Upper lobe of left lung (tissue), 6 donors: ENCODE results near the gene GPER1. TPM values are rescaled to one million over a fixed set of nuclear protein-coding genes. Genes with fewer than 3 reads are reported as not detected.

Experiments
- ATAC-seq, 2 donors: fragments of 200-7000 bp; cut with Tn5 transposase; one replicate each; pipeline ENCODE4 v1.9.1; 2022; ENCODE audit warnings: mild to moderate bottlenecking in 2 of 2, moderate library complexity in 2 of 2; ENCODE audit not compliant: low FRiP score in 2 of 2
- DNase-seq, 2 donors: peaks; one replicate each; pipeline ENCODE4 v3.0.0-alpha.2; 2019 to 2020
- H3K27ac ChIP-seq, 4 donors: fragments of 200-600 bp; sonication (generic); one replicate each; pipeline ENCODE4 v1.5.1; 2016 to 2019
- H3K27me3 ChIP-seq, 4 donors: fragments of 200-600 bp; sonication (generic); one replicate each; pipeline ENCODE4 v1.5.1; 2017 to 2019
- H3K36me3 ChIP-seq, 4 donors: fragments of 200-600 bp; sonication (generic); one replicate each; pipeline ENCODE4 v1.5.1; 2016 to 2019
- H3K4me1 ChIP-seq, 4 donors: fragments of 200-600 bp; sonication (generic); one replicate each; pipeline ENCODE4 v1.5.1; 2018 to 2019
- H3K4me3 ChIP-seq, 4 donors: fragments of 200-600 bp; sonication (generic); one replicate each; pipeline ENCODE4 v1.5.1; 2017 to 2019; ENCODE audit warnings: mild to moderate bottlenecking in 2 of 4, moderate library complexity in 1 of 4
- H3K9me3 ChIP-seq, 4 donors: fragments of 200-600 bp; sonication (generic); one replicate each; pipeline ENCODE4 v1.5.1; 2018 to 2019
- CTCF ChIP-seq, 6 experiments: fragments of 450-650 bp in 4 of 6; fragments of 200-600 bp in 2 of 6; sonication (generic) in 2 of 6; IDR thresholded peaks; one replicate each; pipeline ENCODE4 v1.5.1; 2016 to 2019; ENCODE audit warnings: antibody characterized with exemption in 6 of 6
- EP300 ChIP-seq, 4 donors: sonication (generic); formaldehyde crosslinking; IDR thresholded peaks; one replicate each; pipeline ENCODE4 v1.5.1; 2017; ENCODE audit warnings: antibody characterized with exemption in 4 of 4, control low read depth in 2 of 4
- POLR2A ChIP-seq, 4 donors: fragments of 450-650 bp; IDR thresholded peaks; one replicate each; pipeline ENCODE4 v1.5.1; 2016 to 2017; ENCODE audit warnings: antibody characterized with exemption in 4 of 4, mild to moderate bottlenecking in 2 of 4
- POLR2AphosphoS5 ChIP-seq, 2 donors: sonication (generic); formaldehyde crosslinking; IDR thresholded peaks; one replicate each; pipeline ENCODE4 v1.5.1; 2017; ENCODE audit warnings: antibody characterized with exemption in 2 of 2
- WGBS, 2 donors: methylation state at CpG; one replicate each; pipeline ENCODE4 v1.1.5; 2017 to 2018; 5-methylcytosine and 5-hydroxymethylcytosine counted together
- total RNA-seq, 6 donors: library from RNA; depleted of rRNA in 4 of 6; stranded (reverse); fragments of >200 nt in 4 of 6; gene quantifications; one replicate each; pipeline versions ENCODE4 v1.1.0 to v1.2.1, GENCODE V29; 2016 to 2021
- donor health status: DM: no; HTN: no; CAD: no; lungs with moderate emphysema.
- donor health status: DM: no; HTN: yes; CAD: no; lungs with severe emphysema.

The GPER1 gene
- total RNA-seq, 6 donors from 2014 or later, result 6.5 to 24.7 (median 8.5) TPM

DNA sequence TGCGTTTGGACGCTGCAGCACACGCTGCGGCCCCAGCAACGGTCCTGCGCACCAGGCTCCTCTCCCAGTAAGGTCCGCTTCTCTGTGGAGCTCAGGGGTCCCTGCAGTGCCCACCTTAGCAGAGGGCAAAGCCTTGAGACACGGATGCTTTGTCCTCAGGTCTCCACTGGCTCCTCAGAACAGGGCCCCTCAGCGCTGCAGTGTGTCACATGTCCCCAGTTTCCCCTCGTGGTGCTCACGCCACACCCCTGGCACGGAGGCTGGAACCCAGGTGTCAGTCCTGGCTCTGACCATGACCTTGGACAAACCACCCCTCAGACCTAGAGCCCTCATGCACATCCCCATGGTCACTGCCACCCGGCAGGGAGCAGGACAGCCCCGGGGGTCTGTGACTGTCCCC is 19.9 kb upstream of the GPER1 start:
- Histone ChIP-seq H3K4me3 (no peak overlapping the region), H3K27me3 (no peaks in the 10 kb centered on the region), H3K27ac (no peak overlapping the region), H3K4me1 (peaks cover 14 to 17% (median 16%) of the 10 kb centered on the region in 4 donors), H3K36me3 (no peaks in the 10 kb centered on the region), H3K9me3 (no peaks in the 10 kb centered on the region)
- WGBS, 2 donors, result 92 to 94% methylated on average over 6 to 12 of the region's 14 CpGs
- TF ChIP-seq POLR2AphosphoS5 (IDR thresholded peaks at IDR 0.05), result no peak
- no peak for TF ChIP-seq POLR2A (IDR thresholded peaks at IDR 0.05)
- TF ChIP-seq EP300 (IDR thresholded peaks at IDR 0.05), result no peak
- no peak for TF ChIP-seq CTCF (IDR thresholded peaks at IDR 0.05)
- DNase-seq (peak in 1 of 2 donors; percentile 60), ATAC-seq (no peak)

DNA sequence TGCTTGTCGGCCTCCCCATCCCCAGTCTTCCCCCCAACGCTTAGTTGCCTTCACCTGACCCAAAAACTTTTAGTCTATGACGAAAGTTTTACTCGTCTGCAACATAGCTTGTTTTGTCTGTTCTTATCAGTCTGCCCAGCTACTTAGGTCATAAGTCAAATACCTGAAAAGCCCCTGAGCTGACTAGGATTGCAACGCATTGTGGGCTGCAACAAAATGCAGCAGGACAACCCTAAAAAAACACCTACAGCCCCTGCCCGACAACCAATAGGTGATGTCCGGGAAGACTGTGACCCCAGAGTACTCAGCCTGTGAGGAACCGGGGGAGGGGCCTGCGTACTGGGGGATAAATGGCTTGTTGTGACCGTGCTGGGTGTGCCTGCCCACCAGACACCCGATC is 19.3 kb upstream of the GPER1 start:
- 77 to 86% methylated on average over 8 to 11 of the region's 11 CpGs for WGBS, 2 donors
- H3K4me1 ChIP-seq, result peaks cover 14 to 17% (median 16%) of the 10 kb centered on the region in 4 donors
- H3K27ac ChIP-seq, result no peak overlapping the region
- TF ChIP-seq POLR2AphosphoS5 (IDR thresholded peaks at IDR 0.05) (no peak), CTCF (IDR thresholded peaks at IDR 0.05) (no peak), EP300 (IDR thresholded peaks at IDR 0.05) (no peak), POLR2A (IDR thresholded peaks at IDR 0.05) (no peak)
- H3K4me3 ChIP-seq, result no peak overlapping the region
- H3K9me3 ChIP-seq, result no peaks in the 10 kb centered on the region
- H3K27me3 ChIP-seq, result no peaks in the 10 kb centered on the region
- no peak for DNase-seq
- no peaks in the 10 kb centered on the region for H3K36me3 ChIP-seq
- ATAC-seq, result no peak

DNA sequence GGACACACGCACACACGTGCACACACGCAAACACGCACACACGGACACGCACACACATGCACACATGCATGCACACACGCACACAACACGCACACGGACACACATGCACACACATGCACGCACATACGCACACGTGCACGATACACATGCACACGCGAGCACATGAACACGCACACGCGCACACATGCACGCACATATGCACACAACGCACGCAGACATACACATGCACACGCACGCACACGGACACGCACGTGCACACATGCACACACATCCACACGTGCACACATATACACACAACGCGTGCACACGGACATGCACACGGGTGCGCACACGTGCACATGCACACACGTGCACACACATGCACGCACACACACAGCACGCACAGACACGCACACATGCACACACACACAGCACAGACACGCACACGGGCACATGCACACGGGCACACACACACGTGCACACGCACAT is 17.3 kb upstream of the GPER1 start:
- TF ChIP-seq POLR2AphosphoS5 (IDR thresholded peaks at IDR 0.05) (no peak), CTCF (IDR thresholded peaks at IDR 0.05) (no peak), POLR2A (IDR thresholded peaks at IDR 0.05) (no peak), EP300 (IDR thresholded peaks at IDR 0.05) (no peak)
- no peak overlapping the region for H3K4me3 ChIP-seq
- peak in 1 of 2 donors; percentile 56 for DNase-seq
- peaks cover 7 to 9% (median 7%) of the 10 kb centered on the region in 4 donors for H3K4me1 ChIP-seq
- no peak for ATAC-seq
- H3K27me3 ChIP-seq, result no peaks in the 10 kb centered on the region
- H3K36me3 ChIP-seq, result no peaks in the 10 kb centered on the region
- WGBS, 2 donors, result 92 to 97% methylated on average over 38 to 42 of the region's 42 CpGs
- no peak overlapping the region for H3K27ac ChIP-seq
- no peaks in the 10 kb centered on the region for H3K9me3 ChIP-seq

- ATAC-seq, result no peak
- H3K27me3 ChIP-seq, result no peaks in the 10 kb centered on the region
- 94 to 96% methylated on average over 6 to 19 of the region's 19 CpGs for WGBS, 2 donors
These were observed 16.1 kb upstream of the GPER1 start for GRCh38 chr7:1071731-1072254.

More at GRCh38 chr7:1071731-1072254, 16.1 kb upstream of the GPER1 start:
- H3K4me3 ChIP-seq, result no peak overlapping the region
- TF ChIP-seq POLR2A (IDR thresholded peaks at IDR 0.05) (no peak), CTCF (IDR thresholded peaks at IDR 0.05) (no peak), EP300 (IDR thresholded peaks at IDR 0.05) (no peak), POLR2AphosphoS5 (IDR thresholded peaks at IDR 0.05) (no peak)
- H3K36me3 ChIP-seq, result no peaks in the 10 kb centered on the region
- H3K9me3 ChIP-seq, result no peaks in the 10 kb centered on the region
- peak in 1 of 2 donors; percentile 74 for DNase-seq
- H3K4me1 ChIP-seq, result peaks cover 5 to 11% (median 6%) of the 10 kb centered on the region in 4 donors
- H3K27ac ChIP-seq, result no peak overlapping the region
